Chondrocyte (in vitro differentiated cells): Measurements from ENCODE around the gene MEX3B. TPM values are rescaled to one million over a fixed set of nuclear protein-coding genes. Genes with fewer than 3 reads are reported as not detected.

ENCODE experiments used
- DNase-seq: peaks from one replicate; pipeline ENCODE4 v3.0.0; 2021; ENCODE audit warnings: mixed read lengths, low spot score
- H3K27ac Mint-ChIP-seq: one replicate; pipeline ENCODE4 v1.8.0; 2021; ENCODE audit warnings: mild to moderate bottlenecking, moderate library complexity, mixed read lengths; ENCODE audit not compliant: unreplicated experiment
- H3K27me3 Mint-ChIP-seq: 2 replicates; pipeline ENCODE4 v1.8.0; 2021; ENCODE audit warnings: low read depth, mixed read lengths
- H3K36me3 Mint-ChIP-seq: 2 replicates; pipeline ENCODE4 v1.8.0; 2021; ENCODE audit warnings: low read depth, mixed read lengths
- H3K4me1 Mint-ChIP-seq: 2 replicates; pipeline ENCODE4 v1.8.0; 2021; ENCODE audit warnings: low read depth, mild to moderate bottlenecking, mixed read lengths
- H3K4me3 Mint-ChIP-seq: one replicate; pipeline ENCODE4 v1.8.0; 2021; ENCODE audit warnings: mild to moderate bottlenecking, moderate library complexity, mixed read lengths; ENCODE audit not compliant: unreplicated experiment
- H3K9me3 Mint-ChIP-seq: 2 replicates; pipeline ENCODE4 v1.8.0; 2021; ENCODE audit warnings: low read depth, mixed read lengths
- CTCF ChIP-seq: fragments of 200-600 bp; sonication (generic); IDR thresholded peaks from 2 replicates; pipeline ENCODE4 v1.5.0; 2021; ENCODE audit warnings: antibody characterized with exemption, mild to moderate bottlenecking, moderate library complexity
- total RNA-seq: library from RNA; stranded (reverse); gene quantifications from 3 replicates; pipeline ENCODE4 v1.2.1, GENCODE V29; 2021

Gene MEX3B
- total RNA-seq, 1 donor from 2014 or later, result 52.7 TPM

DNA sequence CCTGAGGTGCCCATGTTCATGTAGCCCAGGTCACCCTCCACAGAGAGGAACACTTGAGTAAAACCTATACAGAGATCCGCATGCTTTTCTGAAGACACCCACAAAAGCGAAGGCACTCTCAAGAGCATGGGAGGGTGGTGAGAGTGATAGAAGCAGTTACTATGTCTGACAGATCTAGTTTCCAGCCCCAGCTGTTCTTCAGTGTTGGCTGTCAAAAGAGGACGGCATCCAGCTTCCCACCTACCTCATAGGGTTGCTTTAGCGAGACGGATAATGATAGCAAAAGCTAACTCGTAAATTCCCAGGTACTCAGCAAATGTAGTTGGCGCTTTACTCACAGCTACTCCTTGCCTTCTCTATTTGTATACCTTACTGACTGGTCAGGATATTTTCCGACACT, 3.0 kb upstream of the MEX3B start:
- H3K27ac Mint-ChIP-seq, result peak overlapping the region; percentile 27
- peaks cover 11% of the 10 kb centered on the region for H3K4me1 Mint-ChIP-seq
- no peak overlapping the region for H3K4me3 Mint-ChIP-seq
- no peaks in the 10 kb centered on the region for H3K27me3 Mint-ChIP-seq
- TF ChIP-seq CTCF, result no peak
- H3K36me3 Mint-ChIP-seq, result peaks cover 6% of the 10 kb centered on the region
- no peak for DNase-seq
- no peaks in the 10 kb centered on the region for H3K9me3 Mint-ChIP-seq

DNA sequence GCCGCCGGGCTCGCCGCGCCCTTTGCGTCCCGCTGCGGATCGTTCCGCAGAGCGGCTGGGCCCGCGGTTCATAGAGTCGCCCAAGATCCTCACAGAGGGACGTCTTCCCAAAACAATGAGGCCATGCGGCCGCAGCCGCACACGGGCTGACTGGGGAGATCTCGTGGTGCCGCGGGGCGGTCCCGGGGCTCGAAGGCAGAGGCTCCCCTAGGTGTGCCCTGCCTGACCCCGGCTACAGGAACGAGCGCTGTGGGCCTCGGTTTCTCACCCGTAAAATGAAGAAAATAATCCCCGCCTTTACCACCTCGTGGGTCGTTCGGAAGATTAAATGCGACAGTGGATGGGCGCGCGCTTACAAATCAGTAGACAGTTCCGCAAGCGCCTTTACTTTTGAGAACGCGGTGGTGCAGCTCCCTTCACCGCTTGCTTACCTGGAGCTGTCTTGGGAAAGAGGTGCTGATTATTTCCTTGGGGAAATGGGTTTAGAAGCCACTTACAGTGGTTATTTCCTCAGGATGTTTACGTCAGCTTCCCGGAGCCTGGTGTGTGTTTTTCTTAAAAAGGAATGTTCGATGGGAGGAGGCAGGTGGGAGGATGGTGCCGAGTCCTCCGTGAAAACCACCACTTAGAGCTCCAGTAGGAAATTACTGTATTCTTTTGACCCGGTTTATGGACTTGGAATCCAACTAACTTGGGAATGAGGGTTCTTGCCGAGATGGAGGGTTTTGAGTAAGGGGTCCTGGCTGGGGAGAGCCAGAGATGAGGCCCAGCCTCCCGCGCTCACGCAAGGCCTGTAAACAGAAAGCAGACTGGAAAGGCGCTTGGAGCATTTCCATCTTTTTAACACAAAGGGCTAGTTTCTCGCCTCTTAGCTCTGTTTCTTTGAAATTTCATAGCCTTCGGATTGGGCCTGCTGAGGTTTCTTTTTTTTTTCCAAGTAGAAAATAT, 1.9 kb upstream of the MEX3B start:
- H3K4me3 Mint-ChIP-seq, result peak overlapping the region; percentile 71
- H3K36me3 Mint-ChIP-seq, result peaks cover 11% of the 10 kb centered on the region
- H3K4me1 Mint-ChIP-seq, result peaks cover 20% of the 10 kb centered on the region
- peak; percentile 55 for TF ChIP-seq CTCF
- peak overlapping the region; percentile 66 for H3K27ac Mint-ChIP-seq
- H3K27me3 Mint-ChIP-seq, result no peaks in the 10 kb centered on the region
- DNase-seq, result peak; percentile 89
- H3K9me3 Mint-ChIP-seq, result no peaks in the 10 kb centered on the region

- H3K27me3 Mint-ChIP-seq, result no peaks in the 10 kb centered on the region
- peak; percentile 89 for TF ChIP-seq CTCF
- H3K9me3 Mint-ChIP-seq, result no peaks in the 10 kb centered on the region
- H3K4me1 Mint-ChIP-seq, result peaks cover 24% of the 10 kb centered on the region
- peak overlapping the region; percentile 92 for H3K4me3 Mint-ChIP-seq
- peaks cover 13% of the 10 kb centered on the region for H3K36me3 Mint-ChIP-seq
- H3K27ac Mint-ChIP-seq, result peak overlapping the region; percentile 95
- DNase-seq, result peak; percentile 95
Measured at GRCh38 chr15:82046666-82047452, 1.0 kb upstream of the MEX3B start.

DNA sequence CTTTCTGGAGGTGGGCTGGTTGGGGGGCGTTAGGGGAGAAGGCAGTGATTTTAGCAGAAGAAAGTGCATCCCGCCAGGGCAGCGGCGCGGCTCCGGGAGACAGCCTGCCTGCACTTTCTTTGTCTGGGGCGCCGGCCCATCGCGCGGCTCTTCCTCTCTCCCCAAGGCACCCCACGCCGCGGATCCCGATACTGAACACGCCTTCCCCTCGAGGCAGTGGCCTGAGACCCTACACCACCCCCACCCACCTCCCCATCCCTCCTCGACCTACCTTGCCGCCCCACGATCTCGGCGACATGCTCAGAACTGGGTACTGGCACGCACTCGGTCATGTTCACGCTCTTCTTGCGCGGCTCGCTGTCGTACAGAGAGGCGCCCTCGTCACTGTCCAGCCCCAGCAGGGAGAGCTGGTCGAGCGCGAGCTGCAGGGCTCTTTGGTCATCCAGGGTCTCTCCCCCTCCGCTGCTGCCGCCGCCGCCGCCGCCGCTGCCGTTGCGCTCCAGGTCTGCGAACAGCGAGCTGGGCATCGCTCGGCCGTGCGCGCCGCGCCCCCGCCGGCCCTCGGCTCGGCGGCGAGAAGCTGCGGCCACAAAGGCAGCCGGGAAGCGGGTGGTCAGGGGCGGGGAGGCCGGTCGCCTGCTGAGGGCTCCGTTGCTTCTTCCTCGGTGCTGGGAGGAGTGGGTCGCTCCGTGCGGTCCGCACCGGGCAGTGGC, 483 bp downstream of the MEX3B start:
- peak overlapping the region; percentile 92 for H3K4me3 Mint-ChIP-seq
- H3K4me1 Mint-ChIP-seq, result peaks cover 31% of the 10 kb centered on the region
- H3K9me3 Mint-ChIP-seq, result no peaks in the 10 kb centered on the region
- H3K27ac Mint-ChIP-seq, result peak overlapping the region; percentile 93
- DNase-seq, result peak; percentile 91
- no peak for TF ChIP-seq CTCF
- no peaks in the 10 kb centered on the region for H3K27me3 Mint-ChIP-seq
- peaks cover 15% of the 10 kb centered on the region for H3K36me3 Mint-ChIP-seq
